ENCODE measurements around the gene LMX1A.
A peak's percentile ranks its signal among the peaks of the same experiment; 100 is the strongest.

The LMX1A gene

DNA sequence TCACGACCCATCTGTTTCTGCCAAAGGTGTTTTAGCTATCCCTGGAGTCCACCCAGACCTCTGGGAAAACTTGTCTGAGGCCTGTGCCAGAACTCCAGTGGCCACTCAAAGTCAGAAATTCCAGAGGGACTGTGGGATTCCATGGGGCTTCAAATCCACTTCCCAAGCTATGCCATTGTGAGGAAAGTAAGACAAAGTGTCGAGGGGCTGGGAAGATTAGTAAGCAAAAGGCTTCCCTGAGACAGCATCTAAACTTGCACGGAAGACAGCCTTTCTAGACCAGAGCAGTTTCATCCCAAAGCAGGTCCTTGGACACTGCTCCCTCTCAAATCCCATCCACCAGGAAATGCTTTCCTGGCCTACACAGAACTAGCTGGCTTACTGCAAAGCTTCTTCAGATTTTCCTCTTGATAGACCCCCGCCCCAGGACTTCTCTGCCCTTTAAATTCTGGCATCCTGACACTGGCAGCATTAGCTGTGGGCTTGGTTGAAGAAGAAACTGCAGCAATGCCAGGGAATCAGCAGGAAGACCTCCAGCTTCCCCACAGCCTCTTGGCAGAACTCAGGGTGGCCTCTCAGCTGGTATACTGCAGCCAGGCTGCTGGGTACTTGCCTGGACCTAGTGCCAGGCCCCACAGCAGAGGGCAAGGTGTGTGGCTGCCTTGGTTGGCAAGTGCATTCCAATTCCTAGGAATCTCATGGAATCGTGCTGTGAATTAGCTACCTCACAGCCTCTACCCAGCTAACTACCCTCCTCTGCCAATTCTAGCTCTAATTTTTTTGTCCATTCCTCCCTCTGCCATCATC is 27.3 kb upstream of the LMX1A start:
- intact Hi-C loops (cut with DNase I; ENCODE audit: low total_unique reads), result no loop called here
- peak overlapping the region; percentile 28 to 32 for H3K27ac ChIP-seq
- H3K4me1 ChIP-seq, result peaks cover 0 to 19% (median 10%) of the 10 kb centered on the region in 4 donors
- DNase-seq, result no peak
- H3K27me3 ChIP-seq, result peaks cover 0 to 3% of the 10 kb centered on the region in 2 donors
- TF ChIP-seq, protein P1, sequence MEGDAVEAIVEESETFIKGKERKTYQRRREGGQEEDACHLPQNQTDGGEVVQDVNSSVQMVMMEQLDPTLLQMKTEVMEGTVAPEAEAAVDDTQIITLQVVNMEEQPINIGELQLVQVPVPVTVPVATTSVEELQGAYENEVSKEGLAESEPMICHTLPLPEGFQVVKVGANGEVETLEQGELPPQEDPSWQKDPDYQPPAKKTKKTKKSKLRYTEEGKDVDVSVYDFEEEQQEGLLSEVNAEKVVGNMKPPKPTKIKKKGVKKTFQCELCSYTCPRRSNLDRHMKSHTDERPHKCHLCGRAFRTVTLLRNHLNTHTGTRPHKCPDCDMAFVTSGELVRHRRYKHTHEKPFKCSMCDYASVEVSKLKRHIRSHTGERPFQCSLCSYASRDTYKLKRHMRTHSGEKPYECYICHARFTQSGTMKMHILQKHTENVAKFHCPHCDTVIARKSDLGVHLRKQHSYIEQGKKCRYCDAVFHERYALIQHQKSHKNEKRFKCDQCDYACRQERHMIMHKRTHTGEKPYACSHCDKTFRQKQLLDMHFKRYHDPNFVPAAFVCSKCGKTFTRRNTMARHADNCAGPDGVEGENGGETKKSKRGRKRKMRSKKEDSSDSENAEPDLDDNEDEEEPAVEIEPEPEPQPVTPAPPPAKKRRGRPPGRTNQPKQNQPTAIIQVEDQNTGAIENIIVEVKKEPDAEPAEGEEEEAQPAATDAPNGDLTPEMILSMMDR (IDR thresholded peaks at IDR 0.05), result no peak
- no peaks in the 10 kb centered on the region for H3K9me3 ChIP-seq
- no peaks in the 10 kb centered on the region for H3K36me3 ChIP-seq
- no peak overlapping the region for H3K4me3 ChIP-seq

DNA sequence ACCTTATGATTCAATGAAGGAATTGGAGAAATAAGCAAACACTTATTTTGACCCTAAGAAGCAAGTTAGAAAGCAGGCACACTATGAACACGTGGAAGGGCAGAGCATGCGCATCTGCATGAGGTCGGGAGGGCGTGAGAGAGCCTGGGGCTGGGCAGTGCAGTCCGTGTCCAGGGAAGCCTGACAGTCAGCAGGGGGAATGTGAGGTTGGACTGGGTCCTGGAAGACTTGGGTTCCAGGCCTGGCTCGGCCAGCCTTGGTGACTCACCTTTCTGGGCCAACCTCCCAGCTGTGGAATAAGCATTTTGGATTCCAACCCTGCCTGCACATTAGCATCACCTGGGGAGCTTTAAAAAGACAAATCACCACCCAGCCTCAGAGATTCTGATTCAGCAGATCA is 26.6 kb upstream of the LMX1A start:
- Histone ChIP-seq H3K9me3 (no peaks in the 10 kb centered on the region), H3K27me3 (no peaks in the 10 kb centered on the region), H3K4me1 (peaks cover 0 to 19% (median 10%) of the 10 kb centered on the region in 4 donors), H3K27ac (no peak overlapping the region), H3K4me3 (no peak overlapping the region), H3K36me3 (no peaks in the 10 kb centered on the region)
- peak; percentile 76 to 88 for DNase-seq
- intact Hi-C loops (cut with DNase I; ENCODE audit: low total_unique reads), result no loop called here
- TF ChIP-seq, protein P1 (IDR thresholded peaks at IDR 0.05), result no peak

- intact Hi-C loops (cut with DNase I; ENCODE audit: low total_unique reads), result no loop called here
- no peak for DNase-seq
- no peak overlapping the region for H3K4me3 ChIP-seq
- no peaks in the 10 kb centered on the region for H3K9me3 ChIP-seq
- H3K36me3 ChIP-seq, result no peaks in the 10 kb centered on the region
- TF ChIP-seq, protein P1 (IDR thresholded peaks at IDR 0.05), result no peak
- H3K27ac ChIP-seq, result no peak overlapping the region
- H3K4me1 ChIP-seq, result peaks cover 0 to 20% (median 11%) of the 10 kb centered on the region in 4 donors
- H3K27me3 ChIP-seq, result no peaks in the 10 kb centered on the region
Measured at GRCh38 chr1:165381745-165382505, 25.4 kb upstream of the LMX1A start.

DNA sequence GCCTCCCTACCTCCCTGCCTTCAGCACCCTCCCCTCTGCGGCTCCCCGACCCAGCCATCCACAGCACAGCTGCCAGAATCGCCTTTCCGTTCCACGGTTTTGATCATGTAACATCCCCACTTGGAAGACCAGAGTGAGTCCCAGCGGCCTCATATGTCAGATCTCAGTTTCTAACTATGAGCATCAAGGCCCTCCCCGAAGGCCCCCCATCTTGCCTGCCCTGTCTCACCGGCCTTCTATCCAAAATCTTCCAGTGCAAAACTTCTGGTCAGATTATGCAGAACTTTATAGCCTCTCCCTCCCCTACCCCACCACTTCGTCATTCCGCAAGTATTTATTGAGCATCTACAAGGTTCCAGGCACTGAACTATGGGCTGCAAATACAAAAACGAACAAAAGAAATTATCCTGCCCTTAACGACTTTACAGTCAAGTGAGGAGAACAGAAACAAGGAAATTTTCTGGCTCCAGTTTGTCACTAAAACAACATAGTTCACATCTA is 20.3 kb upstream of the LMX1A start:
- no peaks in the 10 kb centered on the region for H3K36me3 ChIP-seq
- intact Hi-C loops (cut with DNase I; ENCODE audit: low total_unique reads), result no loop called here
- H3K9me3 ChIP-seq, result no peaks in the 10 kb centered on the region
- H3K27ac ChIP-seq, result peak overlapping the region; percentile 57 to 69
- TF ChIP-seq, protein P1 (IDR thresholded peaks at IDR 0.05), result no peak
- peaks cover 0 to 19% (median 13%) of the 10 kb centered on the region in 4 donors for H3K4me1 ChIP-seq
- no peak for DNase-seq
- H3K4me3 ChIP-seq, result peak overlapping the region; percentile 38 to 51
- H3K27me3 ChIP-seq, result peaks cover 0 to 23% of the 10 kb centered on the region in 2 donors

DNA sequence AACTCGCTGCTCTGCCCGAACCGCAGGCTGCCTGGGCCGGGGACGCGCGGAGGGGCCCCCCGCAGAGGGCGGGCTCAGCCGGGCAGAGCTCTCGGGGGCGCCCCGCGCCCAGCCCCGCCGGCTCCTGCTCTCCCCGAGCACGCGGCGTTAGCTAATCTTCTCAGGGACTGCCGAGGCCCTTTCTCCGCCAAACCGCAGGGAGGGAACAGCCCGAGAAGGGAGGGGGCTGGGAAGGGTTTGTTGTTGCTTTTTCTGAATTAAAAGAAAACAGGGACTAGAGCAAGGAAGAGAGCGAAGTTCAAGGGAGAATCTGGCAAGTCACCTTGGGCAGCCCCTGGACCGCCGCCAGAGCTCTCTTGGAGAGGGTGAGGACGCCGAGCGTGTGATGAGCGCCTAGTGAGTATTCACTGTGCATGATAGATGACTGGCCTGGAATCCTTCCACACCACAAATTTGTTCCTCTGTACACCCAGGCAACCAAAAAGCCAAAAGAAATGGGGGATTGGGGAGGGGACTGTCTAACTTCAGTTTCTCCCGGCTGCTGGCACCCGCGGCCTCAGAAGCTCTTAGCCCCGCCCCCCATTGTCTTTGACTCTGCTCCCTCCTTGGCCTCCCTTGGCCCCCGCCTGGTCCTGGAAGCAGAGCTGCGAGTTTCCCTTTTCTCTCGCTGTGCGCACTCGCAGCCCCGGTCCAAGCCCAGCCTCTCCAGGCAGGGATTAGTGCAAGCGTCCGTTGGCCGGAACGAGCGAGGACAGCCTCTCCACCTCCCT is 19.7 kb upstream of the LMX1A start:
- peak; percentile 89 for DNase-seq
- intact Hi-C loops (cut with DNase I; ENCODE audit: low total_unique reads), result no loop called here

More for the DNA sequence above, 19.7 kb upstream of the LMX1A start:
- Histone ChIP-seq H3K36me3 (no peaks in the 10 kb centered on the region), H3K27ac (peak overlapping the region; percentile 57 to 69), H3K4me3 (peak overlapping the region; percentile 38 to 51), H3K9me3 (no peaks in the 10 kb centered on the region), H3K4me1 (peaks cover 0 to 19% (median 13%) of the 10 kb centered on the region in 4 donors), H3K27me3 (peaks cover 0 to 24% of the 10 kb centered on the region in 2 donors)
- TF ChIP-seq, protein P1 (IDR thresholded peaks at IDR 0.05), result no peak
